GM21423 (cell line): Measurements from ENCODE around the gene ZNF185.

Experiments
- ATAC-seq: cut with Tn5 transposase; IDR thresholded peaks from one replicate; pipeline ENCODE4 v1.9.1; 2021; ENCODE audit warnings: mild to moderate bottlenecking, moderate library complexity; ENCODE audit not compliant: unreplicated experiment

The ZNF185 gene

DNA sequence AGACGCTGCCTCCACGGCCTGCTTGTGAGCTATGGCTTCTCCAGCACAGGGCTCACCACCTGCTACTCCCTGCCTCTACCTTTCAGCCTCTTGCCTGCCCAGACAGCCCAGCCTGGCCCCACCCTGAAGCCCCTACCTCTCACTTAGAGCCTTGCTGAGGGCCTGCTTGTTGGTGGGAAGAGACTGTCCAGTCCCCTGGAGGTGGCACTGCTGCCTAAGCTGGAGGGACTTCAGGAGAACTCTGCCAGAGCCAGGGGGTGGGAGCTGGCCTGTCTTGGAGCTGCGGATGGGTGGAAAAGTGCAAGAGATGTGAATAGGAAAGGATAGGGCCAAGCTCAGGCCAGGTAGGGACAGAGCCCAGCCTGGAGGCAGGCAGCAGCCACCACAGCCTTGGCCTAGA lies 2.7 kb upstream of the ZNF185 start:
- no peak for ATAC-seq

DNA sequence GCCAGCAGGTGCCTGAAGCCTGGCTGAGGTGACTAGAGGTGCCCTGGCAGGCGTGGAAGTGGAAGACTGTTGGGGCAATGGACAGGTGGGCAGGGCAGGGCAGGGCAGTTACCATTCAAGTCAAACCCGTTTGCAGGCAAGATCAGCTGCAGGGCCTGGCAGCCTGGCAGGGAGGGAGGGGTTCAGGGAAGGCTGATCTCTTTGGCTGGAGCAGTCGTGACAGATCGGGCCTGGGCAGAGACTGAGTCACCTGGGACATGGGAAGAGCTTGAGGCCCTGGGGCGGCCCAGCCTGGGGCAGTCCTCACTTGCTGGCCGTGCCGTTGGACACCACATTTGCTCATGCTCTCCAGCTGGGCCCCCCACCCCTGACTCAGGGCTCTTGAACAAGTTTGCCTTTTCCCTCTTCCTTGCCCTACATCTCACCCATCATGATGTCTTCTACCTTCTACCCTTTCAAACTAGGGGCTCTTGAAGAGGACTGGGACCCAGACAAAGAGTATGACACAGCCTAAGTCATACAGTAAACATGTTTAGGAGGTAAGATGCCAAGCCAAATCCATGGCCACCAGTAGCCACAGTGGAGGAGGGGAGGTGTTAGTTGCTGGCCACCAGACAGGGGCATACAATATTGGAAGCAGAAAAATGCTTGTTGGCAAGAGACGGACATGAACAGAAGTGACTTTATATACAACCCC lies 2.0 kb upstream of the ZNF185 start:
- ATAC-seq, result no peak

DNA sequence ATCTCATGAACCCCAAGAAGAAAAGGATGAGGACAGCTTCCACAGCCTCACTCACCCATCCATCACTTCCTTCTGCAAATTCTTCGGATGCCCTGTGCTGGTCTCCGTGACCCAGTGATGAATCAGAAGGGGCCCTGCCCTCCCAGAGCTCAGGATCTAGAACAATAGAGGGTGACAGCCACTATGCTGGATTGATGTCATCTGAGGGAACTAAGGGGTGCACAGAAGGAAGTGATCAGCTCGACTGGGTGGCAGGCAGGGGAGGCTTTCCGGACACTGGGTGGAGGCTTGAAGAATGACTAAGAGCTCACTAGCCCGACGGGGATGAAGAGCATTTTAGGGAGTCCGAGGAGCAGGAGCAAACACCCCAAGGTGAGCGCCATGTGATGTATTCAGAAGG lies 1.4 kb upstream of the ZNF185 start:
- ATAC-seq, result no peak

DNA sequence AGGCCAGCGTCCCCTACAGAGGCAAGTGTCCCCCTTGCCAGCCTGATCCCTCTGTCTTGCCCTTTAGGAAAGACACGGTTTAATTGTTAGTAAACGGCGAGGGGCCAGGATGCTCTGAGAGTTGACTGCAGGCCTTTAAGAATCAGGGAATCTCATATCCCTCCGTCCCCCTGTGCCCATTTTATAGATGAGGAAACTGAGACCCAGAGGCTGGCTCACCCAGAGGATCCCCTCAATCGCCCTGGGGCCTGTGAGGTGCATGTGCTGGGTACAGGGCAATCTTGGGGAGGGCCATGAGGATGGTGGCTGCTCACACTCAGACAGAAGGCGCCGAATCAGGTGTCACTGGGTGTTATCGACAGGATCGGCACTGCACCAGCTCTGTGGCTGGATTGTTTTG lies 575 bp downstream of the ZNF185 start:
- ATAC-seq, result no peak

DNA sequence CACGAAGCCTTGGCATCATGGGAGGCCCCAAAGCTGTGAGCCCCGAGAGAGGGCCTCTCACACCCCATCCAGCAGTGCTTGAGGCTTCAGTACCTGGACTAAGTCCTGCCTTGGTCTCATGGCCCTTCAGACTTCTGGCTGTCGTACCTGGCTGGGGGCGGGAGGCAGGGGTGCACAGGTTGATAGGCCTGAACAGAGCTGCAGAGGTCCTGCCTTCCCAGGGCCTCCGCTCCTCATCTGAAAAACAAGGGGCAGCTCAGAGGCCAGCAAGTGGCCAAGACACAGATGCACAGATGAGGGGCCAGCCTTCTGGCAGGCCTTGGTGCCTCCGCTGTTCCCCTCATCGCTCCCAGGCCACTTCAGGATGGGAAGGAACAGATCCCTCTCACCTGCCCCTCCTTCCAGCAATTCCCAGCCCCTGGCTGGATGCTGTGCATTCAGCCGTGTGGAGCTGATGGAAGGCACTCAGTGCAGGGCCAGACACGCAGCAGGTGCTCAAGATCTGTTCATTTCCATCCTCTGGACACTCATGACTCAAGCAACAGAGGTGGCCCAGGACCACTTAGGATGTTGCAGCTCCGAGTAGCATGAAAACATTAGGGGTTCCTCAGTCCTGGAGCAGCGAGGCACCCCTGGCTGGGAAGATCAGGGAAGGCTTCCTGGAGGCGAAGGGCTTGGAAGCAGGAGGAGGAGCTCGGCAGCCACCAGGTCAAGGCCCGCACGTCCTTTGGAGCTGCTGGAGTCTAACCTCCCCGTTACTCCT lies 1.4 kb downstream of the ZNF185 start:
- no peak for ATAC-seq

DNA sequence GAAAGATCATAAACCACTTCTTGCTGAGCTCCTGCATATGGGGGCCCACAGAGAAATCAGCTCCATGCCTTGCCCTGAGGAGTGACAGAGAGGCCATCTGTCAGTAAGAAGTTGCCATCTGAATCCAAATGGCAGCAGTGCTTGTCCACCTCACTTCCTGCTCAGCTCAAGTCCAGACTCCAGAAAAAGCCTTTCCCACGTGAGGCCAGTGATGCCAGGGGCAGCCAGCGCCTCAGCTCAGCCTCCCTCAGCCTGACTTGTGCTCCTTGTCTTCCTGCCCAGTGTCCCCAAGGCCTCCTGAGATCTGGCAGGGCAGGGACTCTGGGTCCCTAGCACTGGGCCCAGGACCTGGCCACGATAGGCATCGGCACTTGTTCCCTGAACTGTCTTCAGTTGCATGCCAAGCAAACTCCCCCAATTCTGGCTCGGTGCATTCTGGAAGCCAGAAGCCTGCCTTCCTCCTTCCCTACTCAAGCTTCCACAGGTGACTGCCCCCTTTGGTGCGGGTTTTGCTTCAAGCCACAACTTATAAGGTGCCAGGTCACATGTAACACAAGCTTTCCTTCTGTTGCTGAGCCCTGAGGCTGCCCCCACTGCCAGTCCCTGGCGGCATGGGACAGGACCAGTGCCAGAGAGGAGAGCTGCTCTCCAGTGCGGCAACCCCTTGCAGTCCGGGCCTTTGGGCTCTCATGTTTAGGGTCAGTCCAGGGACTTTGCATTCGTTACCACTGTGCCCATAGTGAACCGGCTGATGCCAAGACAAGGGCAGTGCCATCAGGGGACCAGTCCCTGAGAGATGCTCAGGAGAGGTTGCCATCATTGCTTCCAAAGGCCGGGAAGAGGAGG lies 2.2 kb downstream of the ZNF185 start:
- no peak for ATAC-seq

DNA sequence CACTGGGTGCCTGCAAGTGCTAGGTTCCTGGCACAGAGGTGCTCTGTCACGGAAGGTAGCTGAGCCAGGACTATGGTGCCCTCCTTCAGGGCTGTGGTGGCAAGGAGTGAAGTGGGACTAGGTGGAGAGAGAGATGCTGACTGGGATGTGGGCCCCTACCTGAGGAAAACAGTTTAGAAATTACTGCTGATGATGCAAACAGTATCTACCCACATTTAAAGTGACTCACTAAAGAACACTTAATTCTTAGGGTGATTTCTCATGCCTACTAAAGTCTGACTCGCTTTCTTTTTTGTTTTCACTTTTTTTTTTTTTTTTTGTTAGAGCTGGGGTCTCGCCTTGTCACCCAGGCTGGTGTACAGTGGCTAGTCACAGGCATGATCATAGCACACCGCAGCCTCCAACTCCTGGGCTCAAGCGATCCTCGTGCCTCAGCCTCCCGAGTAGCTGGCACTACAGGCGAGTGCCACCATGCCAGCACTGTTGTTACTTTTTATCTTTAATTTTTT lies 3.1 kb downstream of the ZNF185 start:
- no peak for ATAC-seq

DNA sequence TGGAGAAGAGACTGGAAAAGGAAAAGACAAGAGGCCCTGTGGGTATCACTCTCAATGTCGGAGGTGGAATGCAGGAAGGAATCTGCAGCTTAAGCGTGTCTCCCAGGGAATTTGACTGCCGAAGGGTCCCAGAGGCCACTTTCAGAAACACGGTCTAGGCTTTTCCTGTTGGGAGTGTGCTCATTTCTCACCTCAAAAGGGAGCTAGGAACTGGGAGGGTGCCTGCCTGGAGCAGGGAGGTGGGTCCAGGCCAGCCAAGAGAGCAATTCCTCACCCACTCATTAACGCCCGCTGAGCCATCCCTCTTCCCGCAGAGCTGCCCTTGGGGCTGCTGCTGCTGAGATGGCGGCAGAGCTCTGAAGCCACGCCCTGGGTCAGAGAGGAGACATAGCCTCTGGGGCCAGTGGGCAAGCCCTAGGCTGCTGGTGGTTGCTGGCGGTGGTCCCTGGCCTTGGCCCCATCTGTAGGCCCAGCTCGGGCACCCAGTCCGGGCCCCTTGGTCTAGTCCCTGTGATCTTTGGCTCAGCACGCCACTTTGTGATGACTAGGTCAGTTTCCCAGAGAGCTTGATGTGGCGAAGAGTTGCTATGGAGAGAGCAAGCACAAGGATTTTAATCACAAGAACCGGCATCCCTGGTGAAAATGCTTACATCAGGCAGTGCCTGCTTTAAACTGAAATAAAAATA lies 4.1 kb downstream of the ZNF185 start:
- ATAC-seq, result no peak

DNA sequence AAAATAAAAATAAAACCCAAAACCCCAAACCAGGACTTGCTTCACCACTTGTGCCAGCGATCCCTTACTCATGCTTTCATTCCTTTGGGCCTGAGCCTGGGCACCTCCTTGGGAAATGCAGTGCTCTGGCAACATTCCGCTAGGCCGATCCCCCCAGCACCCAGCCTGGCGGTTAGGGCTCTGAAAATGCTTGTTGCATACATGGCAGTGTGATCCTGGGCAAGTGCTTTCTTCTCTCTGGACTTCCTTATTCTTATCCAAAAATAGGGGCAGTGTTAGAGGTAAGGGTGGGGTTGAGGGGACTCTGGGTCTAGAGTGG lies 4.6 kb downstream of the ZNF185 start:
- ATAC-seq, result no peak

DNA sequence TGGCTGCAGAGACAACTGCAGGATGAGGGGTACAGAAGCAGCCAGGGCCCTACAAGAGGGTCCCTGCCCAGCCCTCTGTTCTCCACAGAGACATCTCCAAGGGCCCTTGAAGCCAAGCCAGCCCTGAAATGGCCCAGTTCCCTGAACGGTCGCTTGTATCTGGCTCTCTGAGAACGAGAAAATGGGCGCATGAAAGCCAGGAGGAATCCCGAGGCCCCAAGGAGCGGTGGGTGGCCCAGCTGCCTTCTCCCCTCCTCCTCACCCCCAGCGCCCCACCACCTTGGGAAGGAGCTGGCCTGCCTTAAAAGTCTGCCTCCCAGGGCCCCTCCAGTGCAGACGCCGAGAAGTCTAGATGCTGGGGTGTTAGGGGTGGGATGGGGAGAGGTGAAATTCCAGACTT lies 5.7 kb downstream of the ZNF185 start:
- no peak for ATAC-seq

DNA sequence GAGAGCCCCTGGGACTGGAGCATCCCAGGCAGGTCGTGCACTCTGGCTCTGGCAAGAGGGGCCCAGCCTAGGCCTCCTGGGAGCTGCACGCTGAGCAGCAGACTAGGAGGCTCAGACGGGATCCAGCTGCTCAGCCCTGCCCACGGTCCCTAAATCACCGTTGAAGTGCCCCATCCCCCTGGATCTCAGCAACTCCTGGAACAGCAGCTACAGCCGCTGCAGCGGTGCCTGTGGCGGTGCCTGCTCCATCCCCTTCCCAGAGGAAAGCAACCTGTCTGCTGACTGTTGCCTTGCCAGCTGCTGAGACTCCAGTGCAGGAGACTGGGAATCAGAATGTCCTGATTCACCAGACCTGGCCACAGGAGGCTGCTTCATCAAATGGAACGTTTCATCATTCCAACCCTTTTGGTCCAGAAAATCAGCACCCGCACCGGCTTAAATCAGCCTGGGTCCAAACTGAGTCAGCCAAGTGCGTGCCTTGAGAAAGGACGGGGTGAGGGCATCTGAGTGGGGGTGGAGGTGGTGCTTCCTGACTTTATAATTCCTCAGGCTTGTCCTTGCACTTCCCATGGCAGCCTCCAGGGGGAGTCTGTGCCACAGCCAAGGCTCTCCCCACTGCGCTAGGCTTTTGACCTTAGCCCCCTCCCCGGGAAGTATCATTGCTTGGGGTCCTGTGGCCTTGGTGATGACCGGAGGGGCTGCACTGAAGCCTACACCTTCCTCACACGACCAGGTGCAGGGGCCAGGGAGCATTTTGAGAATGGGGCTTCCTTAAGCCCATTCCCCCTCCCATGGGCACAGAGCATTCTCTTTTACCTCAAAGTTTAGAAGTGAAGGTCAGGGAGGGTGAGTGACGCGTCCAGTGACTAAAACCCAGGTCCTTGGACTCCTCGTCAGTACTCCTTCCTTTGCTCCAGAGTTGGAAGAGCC lies 6.5 kb downstream of the ZNF185 start:
- ATAC-seq, result no peak

DNA sequence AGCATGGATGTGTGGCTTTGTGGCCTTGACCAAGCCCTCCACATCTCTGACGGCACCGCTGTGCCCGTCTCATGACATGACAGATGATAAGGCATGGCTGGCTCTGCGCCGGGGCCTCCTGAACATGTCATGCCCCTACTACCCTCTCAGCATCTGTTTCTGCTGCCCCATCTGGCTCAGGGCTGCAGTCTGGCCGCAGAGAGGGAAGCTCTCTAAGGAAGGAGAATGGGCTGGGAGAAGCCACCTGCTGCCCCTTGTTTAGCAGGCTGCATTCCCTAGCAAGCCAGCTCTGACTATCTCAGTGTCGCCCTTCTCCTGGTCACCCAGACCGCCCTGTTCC lies 7.2 kb downstream of the ZNF185 start:
- no peak for ATAC-seq

DNA sequence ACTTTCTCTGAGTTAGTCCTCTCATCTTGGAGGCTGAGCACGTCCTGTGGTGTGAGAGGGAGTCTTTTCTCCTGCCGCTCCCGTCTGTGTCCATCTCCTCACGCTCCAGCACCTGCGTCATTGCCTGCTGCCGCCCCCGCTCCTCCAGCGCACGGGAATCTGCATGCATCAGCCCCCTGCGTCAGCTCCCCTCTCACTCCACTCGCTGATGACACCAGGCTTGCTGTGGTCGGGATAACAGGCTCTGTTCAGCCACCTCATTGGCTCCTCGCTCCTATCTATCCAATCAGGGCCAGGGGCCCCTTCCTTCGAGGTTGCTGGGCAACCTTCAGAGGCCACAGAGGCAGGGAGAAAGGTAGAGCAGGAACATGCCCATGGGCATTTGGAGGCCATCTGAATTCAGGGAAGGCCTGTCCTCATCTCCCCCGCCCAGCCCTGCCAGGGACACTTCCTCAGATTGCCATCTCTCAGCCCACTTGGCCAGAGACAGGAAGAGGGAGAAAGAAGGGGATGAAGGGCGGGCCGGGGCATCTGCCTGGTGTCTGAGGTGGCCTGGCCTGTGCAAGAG lies 9.3 kb downstream of the ZNF185 start:
- no peak for ATAC-seq

DNA sequence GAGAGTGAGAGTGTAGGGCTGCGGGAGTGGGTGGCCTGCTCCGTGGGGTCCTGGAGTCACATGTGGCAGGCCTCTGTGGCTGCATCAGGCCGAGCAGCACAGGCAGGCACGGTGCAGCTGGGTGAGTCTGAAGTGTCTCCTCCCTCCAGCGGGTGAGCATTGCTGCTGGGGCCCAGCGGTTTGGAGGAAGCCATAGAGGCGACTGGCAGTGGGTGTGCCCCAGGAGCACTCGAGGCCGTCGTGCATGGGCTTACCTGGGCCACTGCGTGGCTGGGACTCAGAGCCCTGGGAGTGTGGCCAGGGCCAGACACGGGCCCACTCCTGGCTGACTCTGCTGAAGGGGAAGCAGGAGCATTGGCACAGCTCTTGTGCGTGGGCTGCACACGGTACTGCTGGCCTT lies 10.6 kb downstream of the ZNF185 start:
- ATAC-seq, result no peak

DNA sequence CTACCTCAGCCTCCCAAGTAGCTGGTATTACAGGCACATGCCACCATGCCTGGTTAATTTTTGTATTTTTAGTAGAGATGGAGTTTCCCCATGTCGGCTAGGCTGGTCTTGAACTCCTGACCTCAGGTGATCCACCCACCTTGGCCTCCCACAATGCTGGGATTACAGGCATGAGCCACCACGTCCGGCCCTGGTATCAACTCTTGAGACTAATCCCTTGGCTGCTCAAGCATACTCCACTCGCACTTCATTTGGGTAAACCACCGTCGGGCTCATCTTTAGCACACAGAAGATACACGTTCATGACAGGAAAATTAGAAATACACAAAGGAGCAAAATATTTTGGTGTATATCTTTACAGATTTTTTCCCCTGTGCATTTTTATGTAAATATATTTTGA lies 12.2 kb downstream of the ZNF185 start:
- ATAC-seq, result peak; percentile 59

DNA sequence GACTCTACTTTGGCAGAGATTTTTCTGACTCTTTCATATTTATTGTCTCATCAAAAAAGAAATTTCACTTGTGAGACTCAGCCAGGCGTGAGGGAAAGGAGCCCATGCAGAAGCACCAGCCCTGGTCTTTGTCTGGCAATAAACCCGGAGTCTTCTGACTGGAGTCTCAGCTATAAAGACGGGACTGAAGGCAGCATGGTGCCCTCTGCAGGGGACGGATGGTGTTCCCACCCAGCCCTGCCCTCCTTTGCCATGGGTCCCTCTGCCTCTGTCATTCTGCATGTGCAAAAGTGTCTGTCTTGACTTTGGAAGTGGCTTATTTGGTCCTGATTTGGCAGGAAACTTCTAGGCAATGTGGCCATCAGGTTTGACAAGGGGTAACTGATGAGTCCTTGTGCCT lies 14.2 kb downstream of the ZNF185 start:
- ATAC-seq, result no peak

DNA sequence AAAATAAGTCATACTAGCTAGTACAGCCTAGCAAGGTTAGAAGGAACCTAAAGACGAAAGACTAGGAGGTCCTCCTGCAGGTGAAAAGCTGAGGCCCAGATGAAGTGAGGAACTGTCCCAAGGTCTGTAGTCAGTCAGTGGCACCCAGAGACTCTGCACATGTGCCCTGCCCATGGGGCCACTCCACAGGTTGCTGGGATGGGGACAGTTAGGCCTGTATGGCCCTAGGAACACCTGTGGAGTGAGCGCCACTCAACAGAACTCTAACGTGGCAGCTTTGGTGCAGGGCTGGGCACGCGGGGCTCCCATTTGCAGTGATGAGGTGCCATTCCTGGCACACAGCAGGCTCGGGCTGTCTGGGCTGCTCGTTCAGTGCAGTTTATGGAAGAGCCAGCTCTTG lies 14.8 kb downstream of the ZNF185 start:
- no peak for ATAC-seq

DNA sequence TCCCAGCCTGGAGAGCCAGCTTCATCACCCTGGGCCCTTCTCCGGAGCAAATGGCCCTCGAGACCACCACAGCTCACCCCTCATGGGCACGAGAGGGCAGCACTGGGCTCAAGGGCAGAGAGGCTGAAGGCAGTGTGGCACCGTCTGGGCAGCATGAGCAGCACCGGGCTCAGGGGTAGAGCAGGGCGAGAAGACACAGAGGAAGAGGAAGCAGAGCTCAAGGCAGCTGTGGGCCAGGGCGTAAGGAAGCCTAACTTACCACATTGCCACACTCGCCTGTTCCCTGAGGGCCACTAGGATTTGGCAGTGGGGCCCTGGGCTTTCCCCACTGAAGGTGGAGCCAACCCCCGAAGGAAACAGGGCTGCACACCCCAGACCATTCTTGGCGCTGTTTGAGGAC lies 15.5 kb downstream of the ZNF185 start:
- no peak for ATAC-seq

DNA sequence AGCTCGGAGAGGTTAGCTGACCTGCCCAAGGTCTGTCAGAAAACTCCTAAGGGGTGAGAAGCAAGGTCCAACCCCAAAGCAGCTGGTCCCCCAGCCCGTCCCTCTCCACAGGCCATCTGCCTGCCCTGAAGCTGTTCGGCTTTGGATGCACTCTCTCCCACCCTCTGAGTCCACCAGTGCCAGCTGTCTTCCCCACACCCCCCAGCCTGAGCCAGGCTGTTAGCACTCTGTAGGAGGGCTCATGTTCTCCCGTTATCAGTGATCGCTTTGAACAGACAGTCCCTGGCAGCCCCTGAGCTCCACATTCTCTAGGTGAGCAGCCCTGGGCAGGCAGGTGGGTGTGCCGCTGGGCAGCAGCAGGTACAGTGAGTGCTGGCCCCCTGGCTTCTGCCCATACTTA lies 16.0 kb downstream of the ZNF185 start:
- no peak for ATAC-seq
